Smooth muscle cell (in vitro differentiated cells): ENCODE results near the gene DPYD. TPM values are rescaled to one million over a fixed set of nuclear protein-coding genes. Genes with fewer than 3 reads are reported as not detected.

Experiments
- DNase-seq: peaks from one replicate; lab custom pipeline; 2025; ENCODE audit not compliant: unreplicated experiment; lab: John Stamatoyannopoulos, UW
- H2AFZ ChIP-seq: fragments of 200-600 bp; sonication (generic); 2 replicates; pipeline ENCODE4 v1.6.0; 2016; ENCODE audit warnings: antibody characterized with exemption, low read depth, mild to moderate bottlenecking
- H3F3A ChIP-seq: fragments of 200-600 bp; sonication (generic); 2 replicates; pipeline ENCODE4 v1.6.0; 2017; ENCODE audit warnings: antibody characterized with exemption, low read depth
- H3K27ac ChIP-seq: fragments of 200-600 bp; sonication (generic); 2 replicates; pipeline ENCODE4 v1.5.1; 2016; ENCODE audit warnings: low read depth, mild to moderate bottlenecking
- H3K27me3 ChIP-seq: fragments of 200-600 bp; sonication (generic); 2 replicates; pipeline ENCODE4 v1.6.1; 2016; ENCODE audit warnings: low read depth, mild to moderate bottlenecking
- H3K36me3 ChIP-seq: fragments of 200-600 bp; sonication (generic); 2 replicates; pipeline ENCODE4 v1.5.1; 2016; ENCODE audit warnings: low read depth
- H3K4me1 ChIP-seq: fragments of 200-600 bp; sonication (generic); 2 replicates; pipeline ENCODE4 v1.5.1; 2016; ENCODE audit warnings: low read depth
- H3K4me2 ChIP-seq: fragments of 200-600 bp; sonication (generic); 2 replicates; pipeline ENCODE4 v1.6.0; 2016; ENCODE audit warnings: mild to moderate bottlenecking
- H3K4me3 ChIP-seq: fragments of 200-600 bp; sonication (generic); 2 replicates; pipeline ENCODE4 v1.5.1; 2016; ENCODE audit warnings: mild to moderate bottlenecking
- H3K79me2 ChIP-seq: fragments of 200-600 bp; sonication (generic); 2 replicates; pipeline ENCODE4 v1.6.0; 2016; ENCODE audit warnings: low read depth, mild to moderate bottlenecking
- H3K9ac ChIP-seq: fragments of 200-600 bp; sonication (generic); 2 replicates; pipeline ENCODE4 v1.6.0; 2016; ENCODE audit warnings: low read depth
- H3K9me3 ChIP-seq: fragments of 200-600 bp; sonication (generic); replicated peaks from 2 replicates; pipeline ENCODE4 v1.5.1; 2016; ENCODE audit warnings: low read depth
- H4K20me1 ChIP-seq: fragments of 200-600 bp; sonication (generic); 2 replicates; pipeline ENCODE4 v1.6.0; 2016; ENCODE audit warnings: low read depth
- CTCF ChIP-seq: fragments of 200-600 bp; sonication (generic); IDR thresholded peaks from 2 replicates; pipeline ENCODE4 v1.5.1; 2017; ENCODE audit warnings: borderline replicate concordance, mild to moderate bottlenecking, antibody characterized with exemption; ENCODE audit not compliant: insufficient read depth, poor library complexity, severe bottlenecking
- WGBS: methylation state at CpG from one replicate; pipeline ENCODE4 v1.1.7; 2016; ENCODE audit warnings: low lambda C conversion rate; 5-methylcytosine and 5-hydroxymethylcytosine counted together
- polyA plus RNA-seq: library from polyadenylated mRNA; unstranded; fragments of >200 nt; fragmentation: Nextera tagmentation; extraction: Ambion mirVana; gene quantifications from 2 replicates; pipeline ENCODE4 v1.2.1, GENCODE V29; 2016
- total RNA-seq: library from RNA; depleted of rRNA; stranded (reverse); fragments of >200 nt; gene quantifications from 2 replicates; pipeline ENCODE4 v1.2.3, GENCODE V29; 2014

DPYD gene
- total and polyA plus RNA-seq, 2 experiments from 2014 or later = 1.8 to 2.0 TPM

- no peaks in the 10 kb centered on the region for H3K79me2 ChIP-seq
- no peak overlapping the region for H3K4me2 ChIP-seq
- no peaks in the 10 kb centered on the region for H3K27me3 ChIP-seq
- no peak overlapping the region for H3K9ac ChIP-seq
- H2AFZ ChIP-seq = no peak overlapping the region
- WGBS = 96% methylated on average over 2 of the region's 2 CpGs
- H4K20me1 ChIP-seq = no peaks in the 10 kb centered on the region
- H3K27ac ChIP-seq = no peak overlapping the region
- H3K36me3 ChIP-seq = no peaks in the 10 kb centered on the region
- no peaks in the 10 kb centered on the region for H3K9me3 ChIP-seq
- no peak for DNase-seq
- H3K4me1 ChIP-seq = no peaks in the 10 kb centered on the region
- H3F3A ChIP-seq = no peaks in the 10 kb centered on the region
- H3K4me3 ChIP-seq = no peak overlapping the region
- TF ChIP-seq CTCF = no peak
These were observed 382.7 kb downstream of the DPYD start for GRCh38 chr1:97538113-97538512.

GRCh38 chr1:97533358-97533757 lies 387.5 kb downstream of the DPYD start:
- no peak overlapping the region for H3K9ac ChIP-seq
- 92% methylated on average over 2 of the region's 2 CpGs for WGBS
- H4K20me1 ChIP-seq = no peaks in the 10 kb centered on the region
- H3K27ac ChIP-seq = no peak overlapping the region
- no peaks in the 10 kb centered on the region for H3K36me3 ChIP-seq
- no peak overlapping the region for H2AFZ ChIP-seq
- H3K4me2 ChIP-seq = no peak overlapping the region
- no peak for DNase-seq
- H3K27me3 ChIP-seq = no peaks in the 10 kb centered on the region
- no peaks in the 10 kb centered on the region for H3K4me1 ChIP-seq
- H3K79me2 ChIP-seq = no peaks in the 10 kb centered on the region
- no peak for TF ChIP-seq CTCF
- no peaks in the 10 kb centered on the region for H3F3A ChIP-seq
- no peaks in the 10 kb centered on the region for H3K9me3 ChIP-seq
- H3K4me3 ChIP-seq = no peak overlapping the region

- no peak for TF ChIP-seq CTCF
- no peak overlapping the region for H3K4me2 ChIP-seq
- H3K27ac ChIP-seq = no peak overlapping the region
- H3F3A ChIP-seq = no peaks in the 10 kb centered on the region
- no peaks in the 10 kb centered on the region for H3K27me3 ChIP-seq
- DNase-seq = no peak
- no peak overlapping the region for H3K4me3 ChIP-seq
- no peak overlapping the region for H2AFZ ChIP-seq
- H3K4me1 ChIP-seq = no peaks in the 10 kb centered on the region
- no peaks in the 10 kb centered on the region for H3K79me2 ChIP-seq
- H3K9me3 ChIP-seq = no peaks in the 10 kb centered on the region
- WGBS = 91% methylated on average over 1 of the region's 1 CpG
- H3K36me3 ChIP-seq = no peaks in the 10 kb centered on the region
- no peaks in the 10 kb centered on the region for H4K20me1 ChIP-seq
- no peak overlapping the region for H3K9ac ChIP-seq
These were observed 391.2 kb downstream of the DPYD start for GRCh38 chr1:97529600-97529999.

- no peak for TF ChIP-seq CTCF
These were observed 396.6 kb downstream of the DPYD start for GRCh38 chr1:97524211-97524610.

More at GRCh38 chr1:97524211-97524610, 396.6 kb downstream of the DPYD start:
- Histone ChIP-seq H3K36me3 (no peaks in the 10 kb centered on the region), H3K27ac (no peak overlapping the region), H3K9me3 (peaks cover 6% of the 10 kb centered on the region), H3K27me3 (no peaks in the 10 kb centered on the region), H3K4me2 (no peak overlapping the region), H2AFZ (no peak overlapping the region), H4K20me1 (no peaks in the 10 kb centered on the region), H3K9ac (no peak overlapping the region), H3K4me3 (no peak overlapping the region), H3K4me1 (no peaks in the 10 kb centered on the region), H3K79me2 (no peaks in the 10 kb centered on the region), H3F3A (no peaks in the 10 kb centered on the region)
- no peak for DNase-seq
- WGBS = 73% methylated on average over 4 of the region's 4 CpGs
